DND-41 (cell line): ENCODE data around the gene NKD2.

ENCODE experiments used
- CTCF ChIP-seq: IDR thresholded peaks from 2 replicates; pipeline ENCODE4 v1.5.1; 2012; ENCODE audit warnings: borderline replicate concordance, low read length, moderate library complexity, mild to moderate bottlenecking; ENCODE audit not compliant: poor library complexity, severe bottlenecking; ENCODE audit errors: extremely low read depth
- EZH2 ChIP-seq: IDR thresholded peaks from 3 replicates; pipeline ENCODE4 v1.6.1; 2012; ENCODE audit warnings: borderline replicate concordance, low read depth, mild to moderate bottlenecking, moderate library complexity, low read length, inconsistent platforms; ENCODE audit not compliant: severe bottlenecking

GRCh38 chr5:965604-966344 is 42.8 kb upstream of the NKD2 start:
- TF ChIP-seq CTCF (no peak), EZH2 (no peak)
